Activated CD8-positive, alpha-beta memory T cell treated with anti-CD3 and anti-CD28 coated beads, Interleukin-2, amount 10 ng/mL, durations not matched to agents 7 days and 5 days (primary cell): ENCODE measurements around the gene DNAJC16. TPM values are rescaled to one million over a fixed set of nuclear protein-coding genes. Genes with fewer than 3 reads are reported as not detected.
"Not testable (repeated sequence)": the region's sequence is repeated elsewhere in the genome, so short reads cannot be mapped to it uniquely, and the experiment has no call there.

Experiments
- ATAC-seq: fragments of 150-1000 bp; cut with Tn5 transposase; one replicate; pipeline ENCODE4 v1.10.0; 2021; ENCODE audit warnings: moderate library complexity
- CTCF ChIA-PET: fragments of 350-600 bp; sonication (Branson Sonifier 250); formaldehyde crosslinking; loops from one replicate; lab custom pipeline; 2021; ENCODE audit warnings: antibody characterized with exemption; lab: Charles Lee
- DNase-seq: peaks from one replicate; pipeline ENCODE4 v3.0.0-alpha.2; 2020
- H3K27ac Mint-ChIP-seq: one replicate; pipeline ENCODE4 v1.8.0; 2021; ENCODE audit warnings: mild to moderate bottlenecking, mixed read lengths
- H3K27me3 Mint-ChIP-seq: one replicate; pipeline ENCODE4 v1.8.0; 2021; ENCODE audit warnings: mixed read lengths
- H3K36me3 Mint-ChIP-seq: one replicate; pipeline ENCODE4 v1.8.0; 2021; ENCODE audit warnings: mild to moderate bottlenecking, mixed read lengths
- H3K4me1 Mint-ChIP-seq: one replicate; pipeline ENCODE4 v1.8.0; 2021; ENCODE audit warnings: mixed read lengths
- H3K4me3 Mint-ChIP-seq: one replicate; pipeline ENCODE4 v1.8.0; 2021; ENCODE audit warnings: mild to moderate bottlenecking, moderate library complexity, mixed read lengths
- H3K9me3 Mint-ChIP-seq: one replicate; pipeline ENCODE4 v1.8.0; 2022; ENCODE audit warnings: low read depth, mixed read lengths
- total RNA-seq, 2 experiments: library from RNA; stranded (reverse); gene quantifications; one replicate each; pipeline ENCODE4 v1.2.3, GENCODE V29; 2021

DNAJC16 gene
- total RNA-seq, 2 experiments from 2014 or later, result 14.9 to 18.1 TPM

- no peaks in the 10 kb centered on the region for H3K27me3 Mint-ChIP-seq
- H3K9me3 Mint-ChIP-seq, result no peaks in the 10 kb centered on the region
- peaks cover 45% of the 10 kb centered on the region for H3K36me3 Mint-ChIP-seq
- no peak overlapping the region for H3K4me3 Mint-ChIP-seq
- peaks cover 46% of the 10 kb centered on the region for H3K4me1 Mint-ChIP-seq
- no peak overlapping the region for H3K27ac Mint-ChIP-seq
- CTCF ChIA-PET, result interaction anchor here (1.0 to 1.4 kb wide), 4 partner anchors 14 to 190 kb away, joined by 3 read pairs; no protein-coding TSS in a partner anchor
- DNase-seq (no peak), ATAC-seq (no peak)
Measured at GRCh38 chr1:15513192-15513591, 13.5 kb upstream of the DNAJC16 start.

GRCh38 chr1:15513919-15514318, 12.7 kb upstream of the DNAJC16 start:
- ATAC-seq (no peak), DNase-seq (no peak)
- Mint-ChIP-seq H3K36me3 (peaks cover 49% of the 10 kb centered on the region), H3K4me1 (peaks cover 49% of the 10 kb centered on the region), H3K27ac (peak overlapping the region; percentile 91), H3K9me3 (no peaks in the 10 kb centered on the region), H3K27me3 (no peaks in the 10 kb centered on the region), H3K4me3 (no peak overlapping the region)
- CTCF ChIA-PET, result interaction anchor here (1.2 to 1.4 kb wide), 2 partner anchors 14 to 227 kb away, joined by 3 read pairs; no protein-coding TSS in a partner anchor

- peak overlapping the region; percentile 91 for H3K27ac Mint-ChIP-seq
- not testable (repeated sequence) for DNase-seq, ATAC-seq, H3K4me3 Mint-ChIP-seq, H3K27me3 Mint-ChIP-seq, H3K9me3 Mint-ChIP-seq
- H3K36me3 Mint-ChIP-seq, result peaks cover 51% of the 10 kb centered on the region
- peaks cover 52% of the 10 kb centered on the region for H3K4me1 Mint-ChIP-seq
- CTCF ChIA-PET, result interaction anchor here (1.2 to 1.4 kb wide), 2 partner anchors 15 to 227 kb away, joined by 3 read pairs; no protein-coding TSS in a partner anchor
Measured at GRCh38 chr1:15514557-15514956, 12.1 kb upstream of the DNAJC16 start.

GRCh38 chr1:15515022-15515663, 11.5 kb upstream of the DNAJC16 start:
- Mint-ChIP-seq H3K27ac (peak overlapping the region; percentile 91), H3K4me3 (peak overlapping the region; percentile 50), H3K27me3 (no peaks in the 10 kb centered on the region), H3K9me3 (no peaks in the 10 kb centered on the region), H3K36me3 (peaks cover 54% of the 10 kb centered on the region), H3K4me1 (peaks cover 55% of the 10 kb centered on the region)
- no peak for DNase-seq
- ATAC-seq, result peak; percentile 63
- CTCF ChIA-PET, result interaction anchor here (1.2 kb wide), 1 partner anchor 226 kb away, joined by 3 read pairs; no protein-coding TSS in a partner anchor

- Mint-ChIP-seq H3K36me3 (peaks cover 36% of the 10 kb centered on the region), H3K27me3 (no peaks in the 10 kb centered on the region), H3K9me3 (no peaks in the 10 kb centered on the region), H3K4me3 (no peak overlapping the region), H3K4me1 (peaks cover 59% of the 10 kb centered on the region), H3K27ac (no peak overlapping the region)
- ATAC-seq, result no peak
- CTCF ChIA-PET, result no interaction called here
- no peak for DNase-seq
Measured at GRCh38 chr1:15519625-15520024, 7.0 kb upstream of the DNAJC16 start.

- H3K4me1 Mint-ChIP-seq, result peaks cover 58% of the 10 kb centered on the region
- CTCF ChIA-PET, DNase-seq, H3K27ac Mint-ChIP-seq, H3K27me3 Mint-ChIP-seq, ATAC-seq, H3K9me3 Mint-ChIP-seq, H3K4me3 Mint-ChIP-seq: not testable (repeated sequence)
- H3K36me3 Mint-ChIP-seq, result peaks cover 29% of the 10 kb centered on the region
Measured at GRCh38 chr1:15521206-15521906, 5.3 kb upstream of the DNAJC16 start.

- DNase-seq (no peak), ATAC-seq (no peak)
- CTCF ChIA-PET, result no interaction called here
- Mint-ChIP-seq H3K4me1 (peaks cover 53% of the 10 kb centered on the region), H3K36me3 (peaks cover 17% of the 10 kb centered on the region), H3K9me3 (no peaks in the 10 kb centered on the region), H3K27ac (no peak overlapping the region), H3K27me3 (no peaks in the 10 kb centered on the region), H3K4me3 (peak overlapping the region; percentile 87)
Measured at GRCh38 chr1:15522551-15522950, 4.1 kb upstream of the DNAJC16 start.

- peak overlapping the region; percentile 87 for H3K4me3 Mint-ChIP-seq
- peaks cover 54% of the 10 kb centered on the region for H3K4me1 Mint-ChIP-seq
- no peak for ATAC-seq
- no peaks in the 10 kb centered on the region for H3K9me3 Mint-ChIP-seq
- peak overlapping the region; percentile 100 for H3K27ac Mint-ChIP-seq
- CTCF ChIA-PET, result interaction anchor here (1.0 to 1.3 kb wide), 3 partner anchors 56 to 218 kb away, joined by 3 to 4 read pairs (median 3); no protein-coding TSS in a partner anchor
- DNase-seq, result no peak
- H3K36me3 Mint-ChIP-seq, result peaks cover 9% of the 10 kb centered on the region
- H3K27me3 Mint-ChIP-seq, result no peaks in the 10 kb centered on the region
Measured at GRCh38 chr1:15523104-15524020, 3.3 kb upstream of the DNAJC16 start.

- DNase-seq, result no peak
Measured at GRCh38 chr1:15524021-15524282, 2.7 kb upstream of the DNAJC16 start, which contains the start of gene CASP9. TSS of gene CASP9 (minus strand) at chr1:15524215. CDS start at chr1:15524200, 15 bp downstream.

GRCh38 chr1:15524283-15525049, 2.2 kb upstream of the DNAJC16 start:
- ATAC-seq, result peak; percentile 59
- H3K27me3 Mint-ChIP-seq, result no peaks in the 10 kb centered on the region
- H3K4me1 Mint-ChIP-seq, result peaks cover 55% of the 10 kb centered on the region
- H3K27ac Mint-ChIP-seq, result peak overlapping the region; percentile 100
- H3K9me3 Mint-ChIP-seq, result no peaks in the 10 kb centered on the region
- CTCF ChIA-PET, result interaction anchor here (0.7 to 1.3 kb wide), 4 partner anchors 55 to 217 kb away, joined by 3 to 4 read pairs (median 3); no protein-coding TSS in a partner anchor
- peaks cover 5% of the 10 kb centered on the region for H3K36me3 Mint-ChIP-seq
- DNase-seq, result peak; percentile 100
- H3K4me3 Mint-ChIP-seq, result peak overlapping the region; percentile 87

More at GRCh38 chr1:15524021-15524282, 2.7 kb upstream of the DNAJC16 start, which contains the start of gene CASP9:
- CTCF ChIA-PET, result interaction anchor here (1.0 to 1.3 kb wide), 3 partner anchors 55 to 217 kb away, joined by 3 to 4 read pairs (median 3); no protein-coding TSS in a partner anchor
- Mint-ChIP-seq H3K9me3 (no peaks in the 10 kb centered on the region), H3K4me3 (peak within 1 kb of the TSS; percentile 87), H3K36me3 (peaks cover 7% of the 10 kb centered on the region), H3K4me1 (peaks cover 55% of the 10 kb centered on the region), H3K27ac (peak within 1 kb of the TSS; percentile 100), H3K27me3 (no peaks in the 10 kb centered on the region)
- ATAC-seq, result no peak

GRCh38 chr1:15525050-15526020, 1.3 kb upstream of the DNAJC16 start:
- Mint-ChIP-seq H3K27me3 (no peaks in the 10 kb centered on the region), H3K27ac (peak overlapping the region; percentile 100), H3K36me3 (peaks cover 4% of the 10 kb centered on the region), H3K9me3 (no peaks in the 10 kb centered on the region), H3K4me3 (peak overlapping the region; percentile 87), H3K4me1 (peaks cover 52% of the 10 kb centered on the region)
- CTCF ChIA-PET, result interaction anchor here (0.7 kb wide), 1 partner anchor 114 kb away, joined by 3 read pairs; no protein-coding TSS in a partner anchor
- ATAC-seq (peak; percentile 69), DNase-seq (no peak)
